COLO668 (cell line): Measurements from ENCODE around the gene KIF13A.
"Not testable (repeated sequence)": the region's sequence is repeated elsewhere in the genome, so short reads cannot be mapped to it uniquely, and the experiment has no call there.

Experiments used
- DNase-seq: peaks from one replicate; lab custom pipeline; 2025; ENCODE audit not compliant: unreplicated experiment; lab: John Stamatoyannopoulos, UW

The KIF13A gene

DNA sequence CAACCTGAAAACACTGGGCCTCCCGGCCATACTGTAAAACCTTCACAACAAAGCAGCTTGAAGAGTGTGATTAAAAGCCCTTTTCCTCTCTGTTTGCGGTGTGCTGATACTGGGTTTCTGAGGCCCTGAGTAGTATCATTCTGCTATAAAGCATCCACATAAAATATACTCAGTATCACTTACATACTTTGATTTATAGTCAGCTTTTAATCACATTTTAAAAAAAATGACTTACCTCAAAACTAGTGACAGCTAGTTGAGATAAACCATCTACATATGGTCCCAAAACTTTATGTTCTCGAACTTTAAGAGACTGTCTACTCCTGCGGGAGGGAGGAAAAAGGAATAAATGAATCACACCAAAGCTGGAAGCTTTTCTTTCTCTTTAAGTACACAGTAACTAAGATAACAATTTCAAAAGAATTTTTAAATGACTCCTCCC is 135.7 kb downstream of the KIF13A start:
- DNase-seq: no peak

DNA sequence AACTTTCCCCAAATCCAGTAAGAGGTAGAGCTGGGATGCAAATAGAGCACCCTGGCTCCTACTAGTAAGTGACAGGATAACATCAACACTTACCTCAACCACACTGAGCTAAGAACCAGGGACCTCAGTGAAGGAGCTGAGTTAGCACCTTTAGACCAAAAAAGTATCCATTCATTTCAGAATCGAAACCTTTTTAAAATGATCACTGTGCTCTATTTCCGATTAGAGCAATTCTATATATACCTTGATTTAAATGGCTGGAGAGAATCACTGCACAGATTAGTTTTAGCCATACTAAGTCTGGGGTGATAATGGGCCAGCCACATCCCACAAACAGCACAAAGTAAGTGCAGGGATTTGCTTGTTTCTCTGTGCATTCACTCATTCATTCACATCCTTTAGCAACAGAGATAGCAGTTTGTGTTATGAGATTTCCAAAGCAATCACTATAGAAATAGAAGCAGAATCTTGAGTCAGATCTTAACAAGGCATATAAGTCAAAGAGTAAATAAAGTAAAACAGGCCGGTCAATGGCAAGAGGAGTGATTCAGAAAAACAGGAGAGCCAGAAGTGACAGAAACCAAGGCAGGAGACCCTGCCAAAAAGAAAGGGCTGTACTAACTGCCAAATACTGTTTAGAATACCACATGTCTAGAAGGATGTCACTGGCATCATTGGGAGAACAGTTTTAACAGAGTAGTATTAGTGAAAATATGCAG is 136.3 kb downstream of the KIF13A start:
- DNase-seq: no peak

DNA sequence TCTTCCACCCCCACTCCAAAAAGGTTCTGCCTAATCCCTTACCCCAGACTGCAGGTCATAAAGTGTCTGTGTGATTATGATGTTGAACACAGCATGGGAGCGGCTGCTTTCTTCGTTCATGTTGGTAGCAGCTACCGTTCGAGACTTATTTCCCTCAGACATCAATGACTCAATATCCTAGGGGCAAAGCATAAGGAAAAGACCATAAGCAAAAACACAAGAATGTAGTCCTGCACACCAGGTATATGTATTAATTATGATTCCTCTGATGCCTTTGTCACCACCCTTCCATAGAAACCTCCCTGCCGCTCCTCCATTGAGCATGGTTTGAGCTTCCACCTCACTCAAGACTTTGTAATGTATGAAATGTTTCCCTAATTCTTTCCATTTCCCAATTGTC is 137.2 kb downstream of the KIF13A start:
- DNase-seq: no peak

DNA sequence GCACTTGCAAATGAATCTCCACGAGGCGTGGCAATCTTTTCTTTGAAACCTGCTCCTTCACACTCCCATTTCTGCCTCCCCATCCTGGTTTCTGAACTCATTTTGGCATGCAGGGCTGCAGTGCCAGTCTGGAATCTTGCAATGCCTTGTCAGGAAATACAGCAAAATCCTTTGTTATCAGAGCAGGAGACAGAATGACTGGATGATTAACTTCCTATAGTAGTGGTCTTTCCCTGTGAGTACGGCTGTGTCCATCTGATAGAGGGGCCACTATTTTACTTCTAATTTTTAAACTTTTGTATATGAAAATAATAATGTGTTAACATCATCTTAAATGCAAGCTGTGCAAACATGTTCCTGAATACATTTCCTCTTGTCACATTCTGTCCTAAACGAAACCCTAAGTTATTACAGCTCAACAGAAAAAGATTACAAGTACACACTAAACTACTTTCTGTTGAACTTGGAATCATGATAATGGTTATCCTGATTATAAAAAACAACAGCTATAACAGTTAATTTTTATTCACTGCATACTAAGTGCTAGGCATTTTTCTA is 140.2 kb downstream of the KIF13A start:
- DNase-seq: no peak

DNA sequence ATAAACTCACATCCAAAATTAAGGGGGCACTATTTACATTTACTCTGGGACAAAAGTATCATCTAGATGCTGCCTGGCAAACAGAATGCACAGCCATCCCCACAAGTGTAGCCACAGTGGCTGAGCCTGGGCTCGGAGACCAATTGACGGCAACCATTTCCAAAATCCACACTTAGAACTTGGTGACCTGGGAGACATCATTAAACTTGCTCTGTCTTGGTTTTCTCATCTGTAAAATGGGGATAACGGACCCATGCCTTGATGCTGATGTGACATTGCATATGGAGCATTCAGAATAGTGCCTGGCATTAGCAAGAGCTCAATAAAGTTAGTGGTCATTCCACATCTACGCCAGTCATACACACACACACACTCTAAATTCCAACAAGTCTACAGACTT is 140.7 kb downstream of the KIF13A start:
- DNase-seq: no peak

DNA sequence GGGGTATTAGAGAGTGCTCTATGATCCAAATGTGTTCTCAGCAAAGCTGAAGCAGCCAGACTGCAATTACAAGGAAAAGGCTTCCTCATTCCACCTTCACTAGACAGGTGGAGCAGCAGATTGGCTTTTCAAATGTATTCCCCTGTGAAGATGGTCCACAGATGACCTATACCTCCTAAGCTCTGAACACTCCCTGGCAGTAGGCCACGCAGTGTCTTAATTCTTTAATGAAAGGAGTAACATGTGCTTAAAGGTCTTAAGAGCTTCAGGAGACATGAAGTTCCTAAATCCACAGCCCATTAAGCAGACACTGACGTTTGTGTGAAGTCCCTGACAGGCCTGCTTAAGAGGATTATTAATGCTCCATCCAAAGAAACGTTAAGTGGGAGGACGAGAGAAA is 141.8 kb downstream of the KIF13A start:
- no peak for DNase-seq

DNA sequence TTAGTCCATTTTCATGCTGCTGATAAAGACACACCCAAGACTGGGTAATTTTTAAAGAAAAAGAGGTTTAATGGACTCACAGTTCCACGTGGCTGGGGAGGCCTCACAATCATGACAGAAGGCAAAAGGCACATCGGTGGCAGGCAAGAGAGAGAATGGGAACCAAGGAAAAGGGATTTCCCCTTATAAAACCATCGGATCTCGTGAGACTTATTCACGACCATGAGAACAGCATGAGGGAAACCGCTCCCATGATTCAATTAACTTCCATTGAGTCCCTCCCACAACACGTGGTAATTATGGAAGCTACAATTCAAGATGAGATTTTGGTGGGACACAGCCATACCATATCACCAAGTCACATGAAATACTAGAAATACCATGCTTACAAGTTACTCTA is 142.5 kb downstream of the KIF13A start:
- not testable (repeated sequence) for DNase-seq

DNA sequence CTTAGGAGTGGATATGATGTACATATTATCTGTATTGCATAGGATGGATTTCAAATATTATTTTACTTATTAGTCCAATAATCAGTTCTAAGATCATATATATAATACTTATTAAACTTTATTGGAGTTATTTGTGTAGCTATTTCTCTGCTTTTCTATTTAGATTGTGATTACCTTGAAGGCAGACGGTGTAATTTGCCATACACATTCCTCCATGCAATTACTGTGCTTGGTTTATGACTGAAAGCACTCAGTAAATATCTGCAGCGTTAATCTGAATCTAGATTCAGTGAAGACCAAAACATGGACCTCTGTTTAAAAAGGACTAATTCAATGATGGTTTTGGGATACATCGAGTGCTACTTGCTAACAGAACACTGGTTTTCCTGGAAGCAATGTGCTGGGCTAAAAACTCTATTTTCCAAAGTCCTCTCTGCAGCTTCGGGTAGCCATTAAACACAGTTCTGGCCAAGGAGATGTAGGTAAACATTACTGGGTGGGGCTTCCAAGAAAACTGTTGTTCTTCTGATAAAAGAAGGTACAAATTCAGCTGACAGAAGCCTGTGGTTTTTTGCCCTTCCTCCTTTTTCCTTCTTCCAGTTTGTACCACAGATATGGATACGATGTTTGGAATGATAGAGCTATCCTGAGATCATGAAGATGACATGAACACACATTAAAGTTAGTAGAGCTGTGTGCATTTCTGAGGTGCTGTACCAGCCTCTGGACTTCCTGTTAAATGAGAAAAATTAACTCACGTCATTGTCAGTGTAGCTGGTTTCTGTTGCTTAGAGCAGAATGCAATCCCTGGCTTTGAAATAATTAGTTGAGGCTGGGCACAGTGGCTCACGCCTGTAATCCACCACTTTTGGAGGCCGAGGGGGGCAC is 144.3 kb downstream of the KIF13A start:
- no peak for DNase-seq

DNA sequence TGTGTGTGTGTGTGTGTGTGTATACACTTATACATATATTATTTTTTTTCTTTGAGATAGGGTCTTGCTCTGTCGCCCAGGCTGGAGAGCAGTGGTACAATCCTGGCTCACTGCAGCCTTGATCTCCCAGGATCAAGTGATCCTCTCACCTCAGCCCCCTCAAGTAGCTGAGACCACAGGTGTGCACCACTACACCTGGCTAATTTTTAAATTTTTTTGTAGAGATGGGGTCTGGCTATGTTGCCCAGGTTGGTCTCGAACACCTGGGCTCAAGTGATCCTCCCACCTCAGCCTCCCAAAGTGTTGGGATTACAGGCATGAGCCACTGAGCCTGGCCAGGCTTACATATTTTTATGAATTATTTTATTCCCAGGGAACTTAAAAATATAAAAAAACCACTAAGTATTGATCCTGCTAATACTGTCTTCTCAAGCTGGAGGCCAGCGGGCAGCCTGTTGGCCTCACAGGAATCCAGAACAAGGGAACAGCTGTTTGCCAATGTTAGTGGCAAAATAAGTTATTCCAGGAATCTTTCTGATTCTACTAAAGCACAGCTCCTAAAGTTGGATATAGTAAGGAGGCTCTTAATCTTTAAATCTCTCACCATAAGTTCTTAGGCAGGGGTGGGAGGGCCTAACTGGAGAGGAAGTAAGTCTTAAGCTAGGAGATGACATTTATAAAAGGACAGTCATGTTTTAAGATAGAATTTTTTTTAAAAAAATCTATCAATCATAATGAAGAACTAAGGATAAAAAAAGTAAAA is 145.2 kb downstream of the KIF13A start:
- DNase-seq: no peak

DNA sequence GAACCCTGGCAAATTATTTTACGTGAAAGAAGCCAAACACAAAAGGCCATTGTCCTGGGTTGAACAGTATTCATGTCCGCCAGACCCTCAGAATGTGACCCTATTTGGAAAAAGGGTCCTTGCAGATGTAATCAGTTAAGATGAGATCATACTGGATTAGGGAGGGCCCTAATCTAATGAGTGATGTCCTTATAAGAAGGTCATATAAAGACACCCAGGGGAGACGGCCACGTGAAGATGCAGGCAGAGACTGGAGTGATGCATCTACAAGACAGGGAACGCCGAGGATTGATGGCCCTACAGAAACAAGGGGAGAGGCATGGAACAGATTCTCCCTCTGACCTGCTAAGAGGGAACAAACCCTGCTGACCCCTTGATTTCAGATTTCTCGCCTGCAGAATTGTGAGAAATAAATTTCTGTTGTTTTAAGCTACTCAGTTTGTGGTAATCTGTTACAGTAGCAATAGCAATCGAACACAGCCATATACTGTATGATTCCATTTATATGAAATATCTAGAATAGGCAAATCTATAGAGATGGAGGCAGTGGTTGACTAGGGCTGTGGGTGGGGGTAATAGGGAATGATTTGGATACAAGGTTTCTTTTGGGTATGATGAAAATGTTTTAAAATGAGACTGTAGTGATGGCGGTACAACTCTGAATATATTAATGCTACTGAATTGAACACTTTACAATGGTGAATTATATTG is 147.8 kb downstream of the KIF13A start:
- DNase-seq: no peak

DNA sequence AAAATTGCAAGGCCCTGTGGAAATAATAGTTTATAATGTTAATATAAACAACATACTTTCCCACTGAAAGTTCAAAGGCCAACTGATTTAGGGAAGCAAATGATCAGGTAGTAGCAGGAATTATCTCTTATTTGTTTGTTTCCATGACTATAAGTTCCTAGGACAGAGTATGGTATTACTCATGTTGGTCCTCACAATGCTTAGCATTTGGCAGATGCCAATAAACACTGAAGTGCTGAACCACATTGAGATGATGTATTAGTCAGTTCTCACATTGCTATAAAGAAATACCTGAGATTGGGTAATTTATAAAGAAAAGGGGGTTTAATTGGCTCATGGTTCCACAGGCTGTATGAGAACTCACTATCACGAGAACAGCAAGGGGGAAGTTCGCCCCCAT is 151.1 kb downstream of the KIF13A start:
- DNase-seq: no peak

DNA sequence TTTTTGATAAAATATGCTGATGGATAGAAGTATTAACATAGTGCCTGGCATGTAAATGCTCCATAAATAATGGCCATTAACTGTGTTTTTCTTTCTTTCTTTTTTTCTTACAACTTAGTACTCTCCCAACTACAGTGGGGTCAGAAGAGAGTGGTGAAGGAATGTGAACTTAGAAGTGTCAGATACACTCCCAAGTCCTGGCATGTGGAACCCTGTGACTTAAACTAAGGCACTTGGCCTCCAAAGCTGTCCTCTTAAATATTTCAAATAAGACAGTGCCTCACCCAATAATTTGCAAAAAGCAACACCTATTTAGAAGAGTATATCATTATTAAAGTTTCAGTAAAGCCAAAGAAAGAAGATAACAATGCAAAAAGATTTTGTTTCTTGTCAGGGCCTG is 151.7 kb downstream of the KIF13A start:
- DNase-seq: no peak

DNA sequence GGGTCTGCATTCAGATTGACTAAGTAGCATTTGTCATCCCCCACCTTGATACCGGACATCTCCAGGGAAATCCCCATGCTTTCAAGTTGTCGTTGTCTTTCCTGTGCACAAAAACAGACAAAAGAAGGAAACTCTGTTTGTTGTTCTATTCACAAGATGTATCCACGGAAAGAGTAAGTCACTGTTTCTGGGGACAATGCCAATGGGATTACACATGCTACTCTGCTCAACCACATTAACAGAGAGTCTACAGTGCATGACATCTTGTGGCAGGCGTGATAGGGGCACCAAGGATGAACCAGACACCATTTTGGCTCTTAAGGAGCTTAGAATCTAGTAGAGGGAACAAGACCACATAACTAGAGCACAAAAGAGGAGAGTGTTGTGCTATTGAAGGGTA is 156.3 kb downstream of the KIF13A start:
- no peak for DNase-seq

DNA sequence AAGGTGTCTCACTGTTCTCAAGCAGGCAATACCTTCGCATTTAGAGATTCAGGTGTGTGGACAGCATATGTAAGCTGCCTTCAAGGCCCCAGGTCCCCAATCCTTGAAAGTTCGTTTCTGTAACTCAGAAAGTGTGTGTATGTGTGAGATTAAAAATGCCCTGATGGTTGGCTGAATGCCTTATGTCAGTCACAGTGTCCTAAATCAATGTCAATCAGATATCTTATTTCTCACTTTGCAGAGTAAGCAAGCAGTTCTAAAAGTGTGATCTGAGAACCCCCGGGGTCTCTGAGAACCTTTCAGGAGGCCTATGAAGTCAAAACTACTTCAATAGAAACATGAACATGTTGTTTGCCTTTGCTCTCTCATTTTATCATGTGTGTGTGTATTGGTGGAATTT is 157.5 kb downstream of the KIF13A start:
- no peak for DNase-seq

DNA sequence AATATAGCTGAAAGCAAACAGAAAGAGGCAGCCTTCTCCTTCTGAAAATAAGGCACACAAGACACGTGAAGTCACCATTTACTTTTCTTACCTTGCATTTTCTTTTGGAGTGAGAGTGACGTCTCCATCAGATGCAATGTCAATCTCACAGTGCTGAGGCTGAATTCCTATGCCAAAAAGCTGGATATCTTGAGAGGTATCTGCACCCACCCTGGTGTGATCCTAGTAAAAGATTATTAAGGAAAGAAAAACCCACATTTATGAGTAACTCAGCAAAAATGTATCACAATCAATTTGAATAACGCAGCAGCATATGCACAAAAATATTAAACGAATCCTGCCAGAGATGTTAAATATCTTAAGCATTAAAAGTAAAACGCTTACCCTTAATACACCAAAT is 159.3 kb downstream of the KIF13A start:
- no peak for DNase-seq

DNA sequence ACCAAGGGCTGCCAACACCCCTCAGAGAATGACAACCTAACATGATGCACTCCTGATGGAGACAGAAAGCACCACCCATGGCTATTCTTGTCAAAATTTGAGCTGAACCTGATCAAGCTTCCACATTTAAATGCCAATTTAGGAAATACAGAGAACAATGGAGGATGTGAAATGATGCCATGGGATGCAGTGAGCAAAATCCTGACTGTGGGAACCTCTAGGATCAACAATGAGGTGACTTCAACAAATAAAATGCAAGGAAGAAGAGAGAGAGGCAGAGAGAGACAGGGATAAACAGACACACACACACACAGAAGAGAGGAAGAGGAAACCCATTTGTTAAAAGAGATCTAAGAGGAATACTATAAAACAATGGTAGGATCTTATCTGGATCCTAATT is 161.1 kb downstream of the KIF13A start:
- no peak for DNase-seq

DNA sequence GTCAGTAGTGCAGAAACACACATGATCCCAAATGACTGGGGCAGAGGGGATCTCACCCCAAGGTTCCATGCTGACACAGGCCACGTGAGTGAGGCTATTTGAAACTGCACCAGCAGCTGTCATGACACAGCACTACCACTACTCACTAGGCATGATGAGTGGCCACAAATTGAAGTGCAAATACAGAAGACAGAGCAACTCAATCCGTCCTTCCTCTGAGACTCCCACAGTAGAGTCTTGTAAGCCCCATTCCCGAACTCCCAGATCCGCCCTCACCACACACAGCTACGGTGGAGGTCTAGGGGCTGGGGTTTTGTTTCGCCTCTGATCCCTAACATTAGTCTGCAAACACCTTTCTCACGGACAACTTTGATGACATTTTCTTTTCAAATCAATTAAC is 167.4 kb downstream of the KIF13A start:
- peak; percentile 9 for DNase-seq

DNA sequence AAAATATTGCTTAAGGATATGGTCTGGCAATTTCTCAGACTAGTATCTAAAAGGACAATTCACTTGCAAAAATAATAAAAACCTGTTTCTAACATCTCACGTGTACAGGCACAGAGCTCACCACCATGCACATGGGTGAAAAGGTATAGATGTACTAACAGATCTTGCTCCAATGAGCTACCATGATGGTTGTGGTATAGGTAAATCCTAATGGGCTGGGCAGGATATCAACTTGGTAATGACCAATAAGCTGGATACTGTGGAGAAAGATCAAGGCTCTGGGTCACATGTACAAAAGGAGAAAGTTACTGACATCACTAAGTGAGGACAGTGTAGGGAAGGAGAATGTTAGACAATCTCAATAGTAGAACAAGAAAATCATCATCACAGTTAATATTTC is 169.7 kb downstream of the KIF13A start:
- no peak for DNase-seq

DNA sequence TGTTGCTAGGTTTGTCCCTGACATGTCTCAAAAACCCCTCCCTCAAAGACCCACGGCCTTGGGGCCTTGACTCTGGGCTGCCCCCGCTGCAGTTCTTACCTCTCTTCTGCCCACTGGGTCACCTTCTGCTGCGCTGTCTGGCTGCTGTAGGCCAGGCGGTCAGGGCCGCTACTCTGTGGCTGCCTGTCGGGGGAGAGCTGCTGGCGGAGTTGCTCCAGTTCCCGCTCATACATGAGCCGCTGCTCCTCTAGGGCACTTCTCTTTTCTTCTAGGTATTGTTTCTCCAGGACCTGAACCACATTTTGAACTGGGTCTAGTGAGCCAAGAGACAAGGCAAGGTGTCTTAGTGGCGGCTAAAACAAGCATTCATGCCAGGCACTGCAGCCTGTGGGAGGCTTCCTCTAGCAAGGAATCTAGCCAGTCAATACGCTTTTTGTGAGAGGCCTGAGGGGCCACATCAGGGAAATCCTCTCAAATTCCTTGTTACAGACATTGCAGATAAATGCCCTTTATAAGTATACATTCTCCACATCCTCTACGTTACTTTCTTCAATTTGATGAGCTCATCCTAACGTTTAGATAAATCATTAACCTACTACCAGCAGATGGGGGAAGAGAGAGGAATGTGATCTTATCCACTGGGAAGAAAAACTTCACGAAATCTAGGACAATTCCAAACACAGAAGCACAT is 170.4 kb downstream of the KIF13A start:
- DNase-seq: no peak

DNA sequence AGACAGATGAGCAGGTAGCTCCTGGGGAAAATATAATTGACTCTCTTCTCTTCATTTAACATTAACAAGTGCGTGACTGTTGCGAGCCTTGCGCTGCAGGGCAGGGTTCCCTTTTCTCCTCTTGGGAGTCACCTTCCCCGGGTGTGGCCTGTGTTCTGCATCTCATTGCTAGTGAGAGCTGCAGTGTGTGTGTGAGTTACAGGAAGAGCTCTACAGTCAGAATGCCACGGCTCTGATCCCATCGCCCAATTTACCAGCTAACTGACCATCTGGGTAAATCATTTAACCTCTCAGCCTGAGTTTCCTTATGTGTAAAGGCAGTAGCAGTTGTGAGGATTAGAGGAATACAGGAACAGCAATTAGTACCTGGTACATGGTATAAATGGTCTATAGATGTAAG is 173.9 kb downstream of the KIF13A start:
- DNase-seq: no peak
